ENCODE data around the gene NCOA1. TPM values are rescaled to one million over a fixed set of nuclear protein-coding genes. Genes with fewer than 3 reads are reported as not detected.

The NCOA1 gene
- total RNA-seq, 4 donors from 2014 or later, result 41.3 to 69.6 (median 54.8) TPM

GRCh38 chr2:24623535-24623934 lies 132.5 kb downstream of the NCOA1 start:
- H3K36me3 ChIP-seq, result no peaks in the 10 kb centered on the region
- no peak overlapping the region for H3K27ac ChIP-seq
- H3K27me3 ChIP-seq, result no peaks in the 10 kb centered on the region
- TF ChIP-seq CTCF (IDR thresholded peaks at IDR 0.05) (no peak), POLR2A (IDR thresholded peaks at IDR 0.05) (no peak)
- H3K4me1 ChIP-seq, result no peaks in the 10 kb centered on the region
- no peak for DNase-seq
- H3K9me3 ChIP-seq, result no peaks in the 10 kb centered on the region
- no peak overlapping the region for H3K4me3 ChIP-seq

GRCh38 chr2:24625728-24626127 lies 134.7 kb downstream of the NCOA1 start:
- no peaks in the 10 kb centered on the region for H3K27me3 ChIP-seq
- no peaks in the 10 kb centered on the region for H3K4me1 ChIP-seq
- no peaks in the 10 kb centered on the region for H3K36me3 ChIP-seq
- DNase-seq, result no peak
- no peaks in the 10 kb centered on the region for H3K9me3 ChIP-seq
- TF ChIP-seq CTCF (IDR thresholded peaks at IDR 0.05) (no peak), POLR2A (IDR thresholded peaks at IDR 0.05) (no peak)
- H3K27ac ChIP-seq, result no peak overlapping the region
- no peak overlapping the region for H3K4me3 ChIP-seq

- no peaks in the 10 kb centered on the region for H3K4me1 ChIP-seq
- no peaks in the 10 kb centered on the region for H3K9me3 ChIP-seq
- no peak overlapping the region for H3K4me3 ChIP-seq
- no peaks in the 10 kb centered on the region for H3K27me3 ChIP-seq
- no peak overlapping the region for H3K27ac ChIP-seq
- no peaks in the 10 kb centered on the region for H3K36me3 ChIP-seq
- no peak for TF ChIP-seq POLR2A (IDR thresholded peaks at IDR 0.05)
- TF ChIP-seq CTCF (IDR thresholded peaks at IDR 0.05), result no peak
- DNase-seq, result no peak
Measured at GRCh38 chr2:24626131-24626530, 135.1 kb downstream of the NCOA1 start.

- Histone ChIP-seq H3K9me3 (no peaks in the 10 kb centered on the region), H3K36me3 (no peaks in the 10 kb centered on the region), H3K4me3 (no peak overlapping the region), H3K27me3 (no peaks in the 10 kb centered on the region), H3K4me1 (no peaks in the 10 kb centered on the region), H3K27ac (no peak overlapping the region)
- DNase-seq, result no peak
- TF ChIP-seq POLR2A (IDR thresholded peaks at IDR 0.05), result no peak
- TF ChIP-seq CTCF (IDR thresholded peaks at IDR 0.05), result no peak
Measured at GRCh38 chr2:24628746-24629145, 137.7 kb downstream of the NCOA1 start.

- Histone ChIP-seq H3K4me1 (no peaks in the 10 kb centered on the region), H3K36me3 (no peaks in the 10 kb centered on the region), H3K27ac (no peak overlapping the region), H3K27me3 (no peaks in the 10 kb centered on the region), H3K4me3 (no peak overlapping the region), H3K9me3 (no peaks in the 10 kb centered on the region)
- TF ChIP-seq CTCF (IDR thresholded peaks at IDR 0.05) (no peak), POLR2A (IDR thresholded peaks at IDR 0.05) (no peak)
- DNase-seq, result no peak
Measured at GRCh38 chr2:24632172-24632571, 141.1 kb downstream of the NCOA1 start.

GRCh38 chr2:24635181-24635580 lies 144.1 kb downstream of the NCOA1 start:
- no peaks in the 10 kb centered on the region for H3K27me3 ChIP-seq
- DNase-seq, result no peak
- no peak overlapping the region for H3K4me3 ChIP-seq
- no peak for TF ChIP-seq CTCF (IDR thresholded peaks at IDR 0.05)
- no peak for TF ChIP-seq POLR2A (IDR thresholded peaks at IDR 0.05)
- no peaks in the 10 kb centered on the region for H3K4me1 ChIP-seq
- no peaks in the 10 kb centered on the region for H3K36me3 ChIP-seq
- H3K9me3 ChIP-seq, result no peaks in the 10 kb centered on the region
- no peak overlapping the region for H3K27ac ChIP-seq
